Liver (tissue), 9 donors: ENCODE results near the gene ZBTB49. TPM values are rescaled to one million over a fixed set of nuclear protein-coding genes. Genes with fewer than 3 reads are reported as not detected.

Experiments
- DNase-seq: peaks from one replicate; pipeline ENCODE4 v3.0.0-alpha.2; 2017; ENCODE audit warnings: low spot score
- H3K27ac ChIP-seq, 2 donors: one replicate each; pipeline ENCODE4 v1.7.0; 2013; ENCODE audit warnings: inconsistent platforms in 2 of 2, low read length in 2 of 2, control low read depth in 1 of 2, low read depth in 1 of 2, mild to moderate bottlenecking in 1 of 2
- H3K27me3 ChIP-seq, 4 donors: one replicate each; pipeline versions ENCODE4 v1.6.1 to v1.7.0; 2013; ENCODE audit warnings: low read length in 3 of 4, inconsistent platforms in 1 of 4, mild to moderate bottlenecking in 1 of 4, moderate library complexity in 1 of 4; ENCODE audit not compliant: control insufficient read depth in 4 of 4, insufficient read depth in 4 of 4
- H3K36me3 ChIP-seq, 4 donors: one replicate each; pipeline versions ENCODE4 v1.6.1 to v1.7.0; 2013; ENCODE audit warnings: low read length in 3 of 4, mild to moderate bottlenecking in 3 of 4, low read depth in 1 of 4, moderate library complexity in 1 of 4; ENCODE audit not compliant: control insufficient read depth in 4 of 4, insufficient read depth in 3 of 4
- H3K4me1 ChIP-seq, 4 donors: one replicate each; pipeline versions ENCODE4 v1.6.1 to v1.7.0; 2013; ENCODE audit warnings: low read length in 3 of 4, mild to moderate bottlenecking in 3 of 4, moderate library complexity in 1 of 4; ENCODE audit not compliant: control insufficient read depth in 4 of 4, insufficient read depth in 4 of 4
- H3K4me3 ChIP-seq, 3 donors: one replicate each; pipeline versions ENCODE4 v1.6.1 to v1.7.0; 2013; ENCODE audit warnings: low read length in 3 of 3, control low read depth in 1 of 3, low read depth in 1 of 3, mild to moderate bottlenecking in 1 of 3
- H3K9ac ChIP-seq, 2 donors: one replicate each; pipeline ENCODE4 v1.7.0; 2013; ENCODE audit warnings: low read length in 2 of 2, mild to moderate bottlenecking in 2 of 2, moderate library complexity in 2 of 2, control low read depth in 1 of 2, low read depth in 1 of 2
- H3K9me3 ChIP-seq, 4 donors: one replicate each; pipeline versions ENCODE4 v1.6.1 to v1.7.0; 2013; ENCODE audit warnings: low read length in 3 of 4; ENCODE audit not compliant: control insufficient read depth in 4 of 4
- ATF3 ChIP-seq: IDR thresholded peaks from 2 replicates; pipeline ENCODE4 v1.6.1; 2016; ENCODE audit warnings: antibody characterized with exemption
- CTCF ChIP-seq: fragments of 150-350 bp; IDR thresholded peaks from 2 replicates; pipeline ENCODE4 v1.5.1; 2017; ENCODE audit warnings: improper control_type of control experiment, low read depth, low read length; ENCODE audit not compliant: missing input control
- EGR1 ChIP-seq, 2 donors: IDR thresholded peaks; 2 replicates each; pipeline ENCODE4 v1.6.1; 2016 to 2018; ENCODE audit warnings: antibody characterized with exemption in 2 of 2, low read depth in 2 of 2
- FOXA1 ChIP-seq: IDR thresholded peaks from 2 replicates; pipeline ENCODE4 v1.6.1; 2016; ENCODE audit warnings: antibody characterized with exemption
- FOXA2 ChIP-seq: IDR thresholded peaks from 2 replicates; pipeline ENCODE4 v1.6.1; 2016; ENCODE audit warnings: antibody characterized with exemption
- GABPA ChIP-seq, 2 donors: IDR thresholded peaks in 1 of 2; conservative IDR thresholded peaks in 1 of 2; 2 replicates each; pipeline ENCODE4 v1.6.1; 2016; ENCODE audit warnings: antibody characterized with exemption in 2 of 2, mild to moderate bottlenecking in 1 of 2, moderate library complexity in 1 of 2
- HNF4A ChIP-seq, 2 donors: conservative IDR thresholded peaks; 2 replicates each; pipeline ENCODE4 v1.6.1; 2016; ENCODE audit warnings: antibody characterized with exemption in 2 of 2, mild to moderate bottlenecking in 2 of 2
- JUND ChIP-seq, 2 donors: IDR thresholded peaks; 2 replicates each; pipeline ENCODE4 v1.6.1; 2016; ENCODE audit warnings: antibody characterized with exemption in 2 of 2
- NR2F2 ChIP-seq: IDR thresholded peaks from 2 replicates; pipeline ENCODE4 v1.6.1; 2016; ENCODE audit warnings: antibody characterized with exemption
- RAD21 ChIP-seq, 2 donors: IDR thresholded peaks; 2 replicates each; pipeline ENCODE4 v1.6.1; 2016; ENCODE audit warnings: antibody characterized with exemption in 2 of 2, mild to moderate bottlenecking in 2 of 2
- RXRA ChIP-seq, 2 donors: IDR thresholded peaks; 2 replicates each; pipeline ENCODE4 v1.6.1; 2017 to 2018; ENCODE audit warnings: antibody characterized with exemption in 2 of 2, mild to moderate bottlenecking in 1 of 2
- SP1 ChIP-seq: IDR thresholded peaks from 2 replicates; pipeline ENCODE4 v1.6.1; 2018; ENCODE audit warnings: antibody characterized with exemption, mild to moderate bottlenecking
- TAF1 ChIP-seq: conservative IDR thresholded peaks from 2 replicates; pipeline ENCODE4 v1.6.1; 2016; ENCODE audit warnings: antibody characterized with exemption, mild to moderate bottlenecking
- YY1 ChIP-seq: IDR thresholded peaks from 2 replicates; pipeline ENCODE4 v1.6.1; 2016; ENCODE audit warnings: antibody characterized with exemption, mild to moderate bottlenecking
- ZBTB33 ChIP-seq: IDR thresholded peaks from 2 replicates; pipeline ENCODE4 v1.6.1; 2016; ENCODE audit warnings: antibody characterized with exemption
- WGBS: extraction: QIAGEN DNeasy Blood & Tissue Kit; methylation state at CpG from one replicate; pipeline ENCODE4 v1.1.7; 2013; 5-methylcytosine and 5-hydroxymethylcytosine counted together
- polyA plus RNA-seq, 2 donors: library from polyadenylated mRNA; stranded (reverse) in 1 of 2; unstranded in 1 of 2; fragments of 200-250 nt in 1 of 2; fragments of >200 nt in 1 of 2; fragmentation: Nextera tagmentation in 1 of 2; extraction: Ambion mirVana in 1 of 2; gene quantifications; one replicate each; pipeline versions ENCODE4 v1.2.1 to v1.2.3, GENCODE V29; 2013 to 2015
- total RNA-seq, 2 donors: library from RNA; depleted of rRNA; stranded (reverse); fragments of >200 nt; gene quantifications; one replicate each; pipeline ENCODE4 v1.2.3, GENCODE V29; 2014
- TF ChIP-seq, protein P1 (sequence below): IDR thresholded peaks from 2 replicates; pipeline ENCODE4 v1.6.1; 2016; ENCODE audit warnings: antibody characterized with exemption, mild to moderate bottlenecking
- TF ChIP-seq, protein P2 (sequence below): IDR thresholded peaks from 2 replicates; pipeline ENCODE4 v1.6.1; 2016; ENCODE audit warnings: antibody characterized with exemption
- donor health status: healthy.
- donor health status: healthy.
- donor health status: healthy.
- donor health status: healthy.
- donor health status: healthy.

ZBTB49 gene
- total and polyA plus RNA-seq, 4 donors = 1.3 to 3.8 (median 2.0) TPM

- Histone ChIP-seq H3K36me3 (no peaks in the 10 kb centered on the region), H3K9ac (no peak overlapping the region), H3K27ac (no peak overlapping the region), H3K27me3 (no peaks in the 10 kb centered on the region), H3K4me3 (no peak overlapping the region), H3K9me3 (no peaks in the 10 kb centered on the region), H3K4me1 (peaks cover 6 to 24% (median 22%) of the 10 kb centered on the region in 4 donors)
- TF ChIP-seq FOXA1 = no peak
- no peak for TF ChIP-seq YY1
- TF ChIP-seq, protein P1, sequence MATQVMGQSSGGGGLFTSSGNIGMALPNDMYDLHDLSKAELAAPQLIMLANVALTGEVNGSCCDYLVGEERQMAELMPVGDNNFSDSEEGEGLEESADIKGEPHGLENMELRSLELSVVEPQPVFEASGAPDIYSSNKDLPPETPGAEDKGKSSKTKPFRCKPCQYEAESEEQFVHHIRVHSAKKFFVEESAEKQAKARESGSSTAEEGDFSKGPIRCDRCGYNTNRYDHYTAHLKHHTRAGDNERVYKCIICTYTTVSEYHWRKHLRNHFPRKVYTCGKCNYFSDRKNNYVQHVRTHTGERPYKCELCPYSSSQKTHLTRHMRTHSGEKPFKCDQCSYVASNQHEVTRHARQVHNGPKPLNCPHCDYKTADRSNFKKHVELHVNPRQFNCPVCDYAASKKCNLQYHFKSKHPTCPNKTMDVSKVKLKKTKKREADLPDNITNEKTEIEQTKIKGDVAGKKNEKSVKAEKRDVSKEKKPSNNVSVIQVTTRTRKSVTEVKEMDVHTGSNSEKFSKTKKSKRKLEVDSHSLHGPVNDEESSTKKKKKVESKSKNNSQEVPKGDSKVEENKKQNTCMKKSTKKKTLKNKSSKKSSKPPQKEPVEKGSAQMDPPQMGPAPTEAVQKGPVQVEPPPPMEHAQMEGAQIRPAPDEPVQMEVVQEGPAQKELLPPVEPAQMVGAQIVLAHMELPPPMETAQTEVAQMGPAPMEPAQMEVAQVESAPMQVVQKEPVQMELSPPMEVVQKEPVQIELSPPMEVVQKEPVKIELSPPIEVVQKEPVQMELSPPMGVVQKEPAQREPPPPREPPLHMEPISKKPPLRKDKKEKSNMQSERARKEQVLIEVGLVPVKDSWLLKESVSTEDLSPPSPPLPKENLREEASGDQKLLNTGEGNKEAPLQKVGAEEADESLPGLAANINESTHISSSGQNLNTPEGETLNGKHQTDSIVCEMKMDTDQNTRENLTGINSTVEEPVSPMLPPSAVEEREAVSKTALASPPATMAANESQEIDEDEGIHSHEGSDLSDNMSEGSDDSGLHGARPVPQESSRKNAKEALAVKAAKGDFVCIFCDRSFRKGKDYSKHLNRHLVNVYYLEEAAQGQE = no peak
- TF ChIP-seq, protein P2, sequence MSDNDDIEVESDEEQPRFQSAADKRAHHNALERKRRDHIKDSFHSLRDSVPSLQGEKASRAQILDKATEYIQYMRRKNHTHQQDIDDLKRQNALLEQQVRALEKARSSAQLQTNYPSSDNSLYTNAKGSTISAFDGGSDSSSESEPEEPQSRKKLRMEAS = no peak
- TF ChIP-seq EGR1 (IDR thresholded peaks at IDR 0.05; ENCODE audit: low read depth in 2 of 2) = no peak
- TF ChIP-seq TAF1 = no peak
- TF ChIP-seq RXRA (IDR thresholded peaks at IDR 0.05) = no peak
- no peak for TF ChIP-seq JUND (IDR thresholded peaks at IDR 0.05)
- no peak for TF ChIP-seq NR2F2
- TF ChIP-seq HNF4A (conservative IDR thresholded peaks at IDR 0.05) = no peak
- no peak for TF ChIP-seq CTCF
- no peak for TF ChIP-seq FOXA2
- TF ChIP-seq SP1 = no peak
- TF ChIP-seq RAD21 (IDR thresholded peaks at IDR 0.05) = no peak
- no peak for TF ChIP-seq ZBTB33
- no peak for TF ChIP-seq ATF3
- TF ChIP-seq GABPA (IDR thresholded peaks at IDR 0.05 in 1 of 2, conservative IDR thresholded peaks at IDR 0.05 in 1 of 2) = no peak
- no peak for DNase-seq
- WGBS = 97% methylated on average over 3 of the region's 3 CpGs
Observed at GRCh38 chr4:4293279-4293678, 3.2 kb downstream of the ZBTB49 start.
